ENCODE data around the gene NBAS. TPM values are rescaled to one million over a fixed set of nuclear protein-coding genes. Genes with fewer than 3 reads are reported as not detected.

Gene NBAS
- polyA plus RNA-seq, 1 of the 3 experiments (the other 2 are of a cell fraction), result 12.0 TPM

DNA sequence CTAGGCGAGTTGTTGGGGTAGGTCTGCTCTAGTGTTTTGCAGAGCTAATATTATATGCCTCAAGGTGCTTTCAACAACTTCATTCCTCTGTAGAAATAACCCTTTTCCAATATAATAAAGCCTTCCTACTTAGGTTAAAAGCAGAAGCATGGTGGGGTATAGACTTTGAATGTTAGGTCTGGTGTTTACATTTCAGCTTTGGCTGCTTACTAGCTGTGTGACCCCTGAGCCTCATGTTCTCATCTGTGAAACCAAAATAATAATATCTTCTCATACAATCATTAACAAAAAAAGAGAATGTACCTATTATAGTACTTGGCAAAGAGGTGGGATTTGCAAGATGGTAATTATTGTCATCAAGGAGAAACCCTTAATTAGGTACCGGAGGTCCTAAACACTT lies 386.6 kb downstream of the NBAS start (continued):
- TF ChIP-seq REST (IDR thresholded peaks at IDR 0.05; ENCODE audit: low read depth, low read length) (no peak), FOSL2 (IDR thresholded peaks at IDR 0.05; ENCODE audit: borderline replicate concordance, low read depth) (no peak)

- no peaks in the 10 kb centered on the region for H3K79me2 ChIP-seq (ENCODE audit: insufficient read depth)
- H3K36me3 ChIP-seq (replicated peaks in 1 of 2; ENCODE audit: control insufficient read depth in 1 of 2, insufficient read depth in 2 of 2, low read length in 1 of 2), result peaks cover 0 to 4% of the 10 kb centered on the region in 2 experiments
- H3K27ac ChIP-seq (ENCODE audit: low read depth in 2 of 2, low read length in 1 of 2), result no peak overlapping the region
- TF ChIP-seq SIN3A (IDR thresholded peaks at IDR 0.05; ENCODE audit: borderline replicate concordance, low read depth, low read length) (no peak), GABPA (IDR thresholded peaks at IDR 0.05; ENCODE audit: low read depth) (no peak), NRF1 (IDR thresholded peaks at IDR 0.05; ENCODE audit: low read depth, low read length) (no peak), RXRA (IDR thresholded peaks at IDR 0.05; ENCODE audit: borderline replicate concordance, low read depth) (no peak), ZBTB33 (IDR thresholded peaks at IDR 0.05; ENCODE audit: borderline replicate concordance, low read depth) (no peak), ELF1 (IDR thresholded peaks at IDR 0.05) (no peak), EZH2phosphoT487 (IDR thresholded peaks at IDR 0.05; ENCODE audit: borderline replicate concordance, low read depth) (no peak), FOXJ3 (CRISPR knock-in tag; IDR thresholded peaks at IDR 0.05) (no peak)
- TF ChIP-seq, protein P1, sequence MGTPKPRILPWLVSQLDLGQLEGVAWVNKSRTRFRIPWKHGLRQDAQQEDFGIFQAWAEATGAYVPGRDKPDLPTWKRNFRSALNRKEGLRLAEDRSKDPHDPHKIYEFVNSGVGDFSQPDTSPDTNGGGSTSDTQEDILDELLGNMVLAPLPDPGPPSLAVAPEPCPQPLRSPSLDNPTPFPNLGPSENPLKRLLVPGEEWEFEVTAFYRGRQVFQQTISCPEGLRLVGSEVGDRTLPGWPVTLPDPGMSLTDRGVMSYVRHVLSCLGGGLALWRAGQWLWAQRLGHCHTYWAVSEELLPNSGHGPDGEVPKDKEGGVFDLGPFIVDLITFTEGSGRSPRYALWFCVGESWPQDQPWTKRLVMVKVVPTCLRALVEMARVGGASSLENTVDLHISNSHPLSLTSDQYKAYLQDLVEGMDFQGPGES (IDR thresholded peaks at IDR 0.05; ENCODE audit: low read depth, low read length), result no peak
- no peaks in the 10 kb centered on the region for H4K20me1 ChIP-seq (ENCODE audit: insufficient read depth)
- no peaks in the 10 kb centered on the region for H3K27me3 ChIP-seq (ENCODE audit: insufficient read depth)
- ChIA-PET CTCF (interaction anchor here (1.3 kb wide), 1 partner anchor 402 kb away, joined by 3 read pairs; no protein-coding TSS in a partner anchor), POLR2A (no interaction called here)
- H3K9me3 ChIP-seq, result no peaks in the 10 kb centered on the region
- H2AFZ ChIP-seq (ENCODE audit: low read depth), result no peak overlapping the region
- WGBS (ENCODE audit: low lambda C conversion rate), result 94% methylated on average over 8 of the region's 8 CpGs
- H3K9me2 ChIP-seq, result no peaks in the 10 kb centered on the region
- no peak overlapping the region for H3K4me3 ChIP-seq (ENCODE audit: low read depth in 2 of 2, low read length in 1 of 2)
- DNase-seq, result no peak
- no peak overlapping the region for H3K9ac ChIP-seq
- peaks cover 15 to 27% of the 10 kb centered on the region in 2 experiments; a peak in 3 of 4 replicates for H3K4me1 ChIP-seq (ENCODE audit: control insufficient read depth in 1 of 2, insufficient read depth in 2 of 2, low read depth in 1 of 2, low read length in 1 of 2)
- H3F3A ChIP-seq (replicated peaks; ENCODE audit: insufficient read depth), result peaks cover 23% of the 10 kb centered on the region
- H3K4me2 ChIP-seq, result no peak overlapping the region
These were observed 387.6 kb downstream of the NBAS start for GRCh38 chr2:15173501-15173900.

Data from SK-N-SH (cell line).